ENCODE data around the gene NYAP2.

NYAP2 gene

GRCh38 chr2:225399504-225399903 lies at the start of gene NYAP2:
TSS of gene NYAP2 (plus strand) at chr2:225399710. CDS start at chr2:225408881, 9,171 bp downstream.
- no peak for DNase-seq

- DNase-seq: no peak
Measured at GRCh38 chr2:225353579-225354085, 45.9 kb upstream of the NYAP2 start.

- no peak for DNase-seq
Measured at GRCh38 chr2:225354281-225354774, 45.2 kb upstream of the NYAP2 start.

- no peak for DNase-seq
Measured at GRCh38 chr2:225355788-225356187, 43.7 kb upstream of the NYAP2 start.

GRCh38 chr2:225366731-225367130 lies 32.8 kb upstream of the NYAP2 start:
- DNase-seq: no peak

- no peak for DNase-seq
Measured at GRCh38 chr2:225367482-225367881, 32.0 kb upstream of the NYAP2 start.

- no peak for DNase-seq
Measured at GRCh38 chr2:225378984-225379383, 20.5 kb upstream of the NYAP2 start.

- DNase-seq: no peak
Measured at GRCh38 chr2:225379856-225380255, 19.7 kb upstream of the NYAP2 start.

- no peak for DNase-seq
Measured at GRCh38 chr2:225381609-225382008, 17.9 kb upstream of the NYAP2 start.

GRCh38 chr2:225398372-225398771 lies 1.1 kb upstream of the NYAP2 start:
- no peak for DNase-seq

- peak in 1 of 2 experiments; percentile 19 for DNase-seq
Measured at GRCh38 chr2:225400060-225400511, 576 bp downstream of the NYAP2 start.

GRCh38 chr2:225400546-225401400 lies 1.3 kb downstream of the NYAP2 start:
- DNase-seq: no peak

- no peak for DNase-seq
Measured at GRCh38 chr2:225402210-225402776, 2.8 kb downstream of the NYAP2 start.

- DNase-seq: no peak
Measured at GRCh38 chr2:225411452-225411851, 11.9 kb downstream of the NYAP2 start.

GRCh38 chr2:225413786-225414185 lies 14.3 kb downstream of the NYAP2 start:
- DNase-seq: no peak

GRCh38 chr2:225414902-225415301 lies 15.4 kb downstream of the NYAP2 start:
- DNase-seq: no peak

GRCh38 chr2:225415341-225415740 lies 15.8 kb downstream of the NYAP2 start:
- no peak for DNase-seq

- DNase-seq: no peak
Measured at GRCh38 chr2:225415792-225416191, 16.3 kb downstream of the NYAP2 start.

GRCh38 chr2:225416616-225417367 lies 17.3 kb downstream of the NYAP2 start:
- no peak for DNase-seq

- DNase-seq: no peak
Measured at GRCh38 chr2:225419033-225419432, 19.5 kb downstream of the NYAP2 start.

- no peak for DNase-seq
Measured at GRCh38 chr2:225422145-225422544, 22.6 kb downstream of the NYAP2 start.

GRCh38 chr2:225425284-225425683 lies 25.8 kb downstream of the NYAP2 start:
- no peak for DNase-seq

GRCh38 chr2:225428360-225428759 lies 28.9 kb downstream of the NYAP2 start:
- DNase-seq: no peak

Data from activated T-cell treated with anti-CD3 and anti-CD28 coated beads, Interleukin-2, amount 50 U/mL, for 48 hours (primary cell).